Muscle layer of duodenum (tissue), 2 donors: ENCODE data around the gene DIPK1A.

ENCODE experiments used
- H3K27ac ChIP-seq: one replicate; pipeline ENCODE4 v1.7.0; 2013; ENCODE audit warnings: mild to moderate bottlenecking, low read length
- H3K27me3 ChIP-seq: one replicate; pipeline ENCODE4 v1.7.0; 2013; ENCODE audit warnings: low read depth, mild to moderate bottlenecking, control low read depth, low read length
- H3K36me3 ChIP-seq, 2 donors: one replicate each; pipeline ENCODE4 v1.7.0; 2013; ENCODE audit warnings: low read length in 2 of 2, control low read depth in 1 of 2, mild to moderate bottlenecking in 1 of 2; ENCODE audit not compliant: insufficient read depth in 2 of 2, control insufficient read depth in 1 of 2
- H3K4me1 ChIP-seq, 2 donors: one replicate each; pipeline ENCODE4 v1.7.0; 2013; ENCODE audit warnings: low read length in 2 of 2, mild to moderate bottlenecking in 2 of 2, control low read depth in 1 of 2, moderate library complexity in 1 of 2; ENCODE audit not compliant: insufficient read depth in 2 of 2, control insufficient read depth in 1 of 2
- H3K4me3 ChIP-seq, 2 donors: one replicate each; pipeline ENCODE4 v1.7.0; 2013; ENCODE audit warnings: low read length in 2 of 2, low read depth in 1 of 2, mild to moderate bottlenecking in 1 of 2
- H3K9me3 ChIP-seq, 2 donors: one replicate each; pipeline ENCODE4 v1.7.0; 2013; ENCODE audit warnings: low read length in 2 of 2, control low read depth in 1 of 2, mild to moderate bottlenecking in 1 of 2; ENCODE audit not compliant: control insufficient read depth in 1 of 2
- donor health status: healthy.

DIPK1A gene

GRCh38 chr1:92886886-92887419 lies 74.3 kb downstream of the DIPK1A start:
- Histone ChIP-seq H3K27ac (no peak overlapping the region), H3K4me3 (no peak overlapping the region), H3K4me1 (no peaks in the 10 kb centered on the region), H3K27me3 (no peaks in the 10 kb centered on the region), H3K9me3 (peaks cover 0 to 2% of the 10 kb centered on the region in 2 donors), H3K36me3 (no peaks in the 10 kb centered on the region)

- Histone ChIP-seq H3K27ac (no peak overlapping the region), H3K9me3 (no peaks in the 10 kb centered on the region), H3K27me3 (no peaks in the 10 kb centered on the region), H3K36me3 (no peaks in the 10 kb centered on the region), H3K4me3 (no peak overlapping the region), H3K4me1 (no peaks in the 10 kb centered on the region)
Observed at GRCh38 chr1:92884195-92884594, 77.1 kb downstream of the DIPK1A start.

- Histone ChIP-seq H3K4me3 (no peak overlapping the region), H3K27me3 (no peaks in the 10 kb centered on the region), H3K27ac (no peak overlapping the region), H3K4me1 (no peaks in the 10 kb centered on the region), H3K36me3 (no peaks in the 10 kb centered on the region), H3K9me3 (no peaks in the 10 kb centered on the region)
Observed at GRCh38 chr1:92883297-92883696, 78.0 kb downstream of the DIPK1A start.

- Histone ChIP-seq H3K4me1 (no peaks in the 10 kb centered on the region), H3K9me3 (no peaks in the 10 kb centered on the region), H3K27me3 (no peaks in the 10 kb centered on the region), H3K4me3 (no peak overlapping the region), H3K36me3 (no peaks in the 10 kb centered on the region), H3K27ac (no peak overlapping the region)
Observed at GRCh38 chr1:92882819-92883218, 78.4 kb downstream of the DIPK1A start.

- Histone ChIP-seq H3K9me3 (no peaks in the 10 kb centered on the region), H3K4me3 (no peak overlapping the region), H3K36me3 (no peaks in the 10 kb centered on the region), H3K27ac (no peak overlapping the region), H3K4me1 (peaks cover 0 to 6% of the 10 kb centered on the region in 2 donors), H3K27me3 (no peaks in the 10 kb centered on the region)
Observed at GRCh38 chr1:92881391-92881790, 79.9 kb downstream of the DIPK1A start.

GRCh38 chr1:92879316-92879968 lies 81.8 kb downstream of the DIPK1A start:
- H3K27me3 ChIP-seq = no peaks in the 10 kb centered on the region
- H3K4me3 ChIP-seq = no peak overlapping the region
- H3K27ac ChIP-seq = no peak overlapping the region
- H3K4me1 ChIP-seq = peaks cover 0 to 8% of the 10 kb centered on the region in 2 donors
- no peaks in the 10 kb centered on the region for H3K36me3 ChIP-seq
- H3K9me3 ChIP-seq = no peaks in the 10 kb centered on the region

GRCh38 chr1:92877792-92878191 lies 83.5 kb downstream of the DIPK1A start:
- Histone ChIP-seq H3K4me3 (no peak overlapping the region), H3K9me3 (no peaks in the 10 kb centered on the region), H3K27me3 (no peaks in the 10 kb centered on the region), H3K36me3 (peaks cover 0 to 1% of the 10 kb centered on the region in 2 donors), H3K4me1 (peaks cover 0 to 8% of the 10 kb centered on the region in 2 donors), H3K27ac (no peak overlapping the region)

- H3K27me3 ChIP-seq = no peaks in the 10 kb centered on the region
- H3K9me3 ChIP-seq = no peaks in the 10 kb centered on the region
- H3K4me1 ChIP-seq = peaks cover 0 to 8% of the 10 kb centered on the region in 2 donors
- peaks cover 0 to 4% of the 10 kb centered on the region in 2 donors for H3K36me3 ChIP-seq
- peak overlapping the region in 1 of 2 donors; percentile 2 for H3K4me3 ChIP-seq
- no peak overlapping the region for H3K27ac ChIP-seq
Observed at GRCh38 chr1:92877081-92877711, 84.1 kb downstream of the DIPK1A start.

GRCh38 chr1:92876351-92876750 lies 84.9 kb downstream of the DIPK1A start:
- no peak overlapping the region for H3K27ac ChIP-seq
- H3K4me1 ChIP-seq = peaks cover 0 to 8% of the 10 kb centered on the region in 2 donors
- peaks cover 0 to 4% of the 10 kb centered on the region in 2 donors for H3K36me3 ChIP-seq
- no peaks in the 10 kb centered on the region for H3K27me3 ChIP-seq
- no peak overlapping the region for H3K4me3 ChIP-seq
- no peaks in the 10 kb centered on the region for H3K9me3 ChIP-seq

- no peaks in the 10 kb centered on the region for H3K27me3 ChIP-seq
- H3K36me3 ChIP-seq = peaks cover 0 to 4% of the 10 kb centered on the region in 2 donors
- H3K27ac ChIP-seq = no peak overlapping the region
- no peaks in the 10 kb centered on the region for H3K9me3 ChIP-seq
- H3K4me1 ChIP-seq = peaks cover 0 to 8% of the 10 kb centered on the region in 2 donors
- no peak overlapping the region for H3K4me3 ChIP-seq
Observed at GRCh38 chr1:92874987-92875386, 86.3 kb downstream of the DIPK1A start.

GRCh38 chr1:92872719-92873118 lies 88.5 kb downstream of the DIPK1A start:
- peaks cover 0 to 8% of the 10 kb centered on the region in 2 donors for H3K4me1 ChIP-seq
- H3K27me3 ChIP-seq = no peaks in the 10 kb centered on the region
- H3K36me3 ChIP-seq = peaks cover 0 to 4% of the 10 kb centered on the region in 2 donors
- H3K9me3 ChIP-seq = no peaks in the 10 kb centered on the region
- no peak overlapping the region for H3K4me3 ChIP-seq
- H3K27ac ChIP-seq = no peak overlapping the region
